ENCODE measurements around the gene NSF.
"Not testable (repeated sequence)": the region's sequence is repeated elsewhere in the genome, so short reads cannot be mapped to it uniquely, and the experiment has no call there.

The NSF gene

DNA sequence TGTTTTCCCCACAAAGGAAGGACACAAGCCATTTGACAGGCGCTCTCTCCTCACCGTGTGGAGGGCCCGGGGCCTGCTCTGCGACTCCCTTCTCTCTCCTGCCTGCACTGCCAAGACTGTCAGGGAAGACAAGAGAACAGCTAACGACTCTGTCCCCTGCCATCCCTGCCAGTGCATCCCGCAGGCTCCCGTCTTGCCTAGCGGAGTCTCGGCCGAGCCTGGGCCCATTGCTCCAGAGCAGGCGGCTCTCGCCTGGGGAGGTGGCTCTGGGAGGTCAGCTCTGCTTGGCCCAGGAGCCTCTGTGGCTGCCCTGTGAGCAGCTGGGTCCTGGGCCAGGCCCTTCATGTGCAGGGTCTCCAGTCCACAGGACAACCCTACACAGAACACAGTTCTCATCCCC lies 175.0 kb downstream of the NSF start:
- no peak for DNase-seq (ENCODE audit: low read depth, low spot score)
- WGBS (ENCODE audit: insufficient coverage, insufficient read length) = no CpG with 5 or more reads among the region's 12 CpGs
- peaks cover 6% of the 10 kb centered on the region for H3K4me1 ChIP-seq (ENCODE audit: control insufficient read depth, insufficient read depth, low read length)
- peaks cover 3% of the 10 kb centered on the region; the same call in 1 of the 2 replicates for H3K36me3 ChIP-seq (ENCODE audit: control insufficient read depth, insufficient read depth, low read length)
- H3K9me3 ChIP-seq (ENCODE audit: control insufficient read depth, insufficient read depth, low read length) = no peaks in the 10 kb centered on the region
- peaks cover 6% of the 10 kb centered on the region for H3K27me3 ChIP-seq (ENCODE audit: control insufficient read depth, insufficient read depth, low read length)
- no peak overlapping the region for H3K4me3 ChIP-seq (ENCODE audit: low read length)
- no peak overlapping the region for H3K27ac ChIP-seq (ENCODE audit: low read length)

DNA sequence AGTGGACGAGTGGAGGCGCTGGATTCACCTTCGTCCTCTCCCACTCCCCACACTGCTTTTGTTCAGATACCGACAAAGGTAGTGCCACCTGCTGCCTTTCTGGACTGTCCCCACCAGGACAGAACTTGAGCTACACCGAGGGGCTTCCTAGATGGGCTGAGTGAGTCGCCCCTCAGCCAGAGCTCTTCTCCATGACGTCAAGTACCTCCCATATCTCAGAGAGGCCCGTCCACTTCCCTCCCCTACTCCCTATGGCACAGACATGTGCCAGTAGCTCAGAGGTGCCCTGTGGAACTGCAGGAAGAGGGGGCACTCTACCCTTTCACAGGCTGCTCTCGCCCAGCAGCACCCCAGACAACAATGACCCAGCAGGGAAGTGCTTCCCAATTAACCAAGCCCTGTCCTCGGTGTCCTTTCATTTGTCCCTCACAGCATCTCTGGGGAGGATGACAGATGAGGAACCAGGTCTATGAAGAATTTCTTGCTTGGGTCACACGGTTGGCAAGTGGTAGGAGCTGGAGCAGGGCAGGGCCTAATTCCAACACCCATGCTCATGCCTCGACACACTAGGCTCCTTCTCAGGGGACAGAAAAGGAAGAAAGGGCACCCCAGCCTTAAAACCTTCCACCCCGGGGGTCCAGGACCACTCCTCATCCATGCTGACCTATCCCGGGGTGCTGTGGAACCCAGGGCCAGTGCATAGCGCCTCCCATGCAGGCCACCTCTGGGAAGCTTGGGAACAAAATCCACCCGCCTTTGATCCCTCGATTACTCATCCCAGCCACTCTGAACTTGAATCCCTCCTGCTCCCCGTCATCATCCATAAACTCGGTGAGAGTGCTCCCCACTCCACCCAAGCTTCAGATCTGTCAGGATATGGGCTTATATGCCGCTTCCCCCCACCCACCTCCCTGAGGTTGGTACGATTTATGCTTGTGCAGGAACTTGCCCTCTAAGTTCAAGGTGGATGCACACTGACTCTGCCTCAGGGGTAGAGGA lies 176.3 kb downstream of the NSF start:
- H3K27me3 ChIP-seq (ENCODE audit: control insufficient read depth, insufficient read depth, low read length) = peaks cover 8% of the 10 kb centered on the region

DNA sequence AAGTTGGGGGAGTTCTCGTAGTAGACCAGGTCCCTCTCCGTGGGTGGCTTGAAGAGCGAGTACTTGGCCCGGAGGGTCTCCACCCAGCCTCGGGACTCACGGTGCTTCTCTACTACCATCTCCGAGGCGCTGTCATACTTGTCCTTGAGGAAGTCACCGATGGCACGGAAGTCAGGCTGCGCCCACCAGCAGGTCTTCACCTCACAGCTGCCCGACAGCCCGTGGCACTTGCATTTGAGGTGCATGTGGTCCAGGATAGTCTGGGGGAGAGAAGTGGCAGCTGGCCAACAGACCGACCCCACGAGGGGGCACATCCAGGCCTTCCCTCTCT lies 178.0 kb downstream of the NSF start:
- H3K9me3 ChIP-seq (ENCODE audit: control insufficient read depth, insufficient read depth, low read length) = no peaks in the 10 kb centered on the region
- H3K36me3 ChIP-seq (ENCODE audit: control insufficient read depth, insufficient read depth, low read length) = peaks cover 3% of the 10 kb centered on the region; the same call in 1 of the 2 replicates
- DNase-seq (ENCODE audit: low read depth, low spot score) = no peak
- peaks cover 14% of the 10 kb centered on the region for H3K4me1 ChIP-seq (ENCODE audit: control insufficient read depth, insufficient read depth, low read length)
- H3K27me3 ChIP-seq (ENCODE audit: control insufficient read depth, insufficient read depth, low read length) = peaks cover 12% of the 10 kb centered on the region
- H3K4me3 ChIP-seq (ENCODE audit: low read length) = no peak overlapping the region
- no peak overlapping the region for H3K27ac ChIP-seq (ENCODE audit: low read length)
- whole genome bisulfite sequencing (ENCODE audit: insufficient coverage, insufficient read length) = no CpG with 5 or more reads among the region's 15 CpGs

More for the DNA sequence above, 176.3 kb downstream of the NSF start:
- Histone ChIP-seq H3K9me3 (ENCODE audit: control insufficient read depth, insufficient read depth, low read length) (no peaks in the 10 kb centered on the region), H3K4me3 (ENCODE audit: low read length) (no peak overlapping the region), H3K4me1 (ENCODE audit: control insufficient read depth, insufficient read depth, low read length) (peaks cover 7% of the 10 kb centered on the region), H3K27ac (ENCODE audit: low read length) (no peak overlapping the region), H3K36me3 (ENCODE audit: control insufficient read depth, insufficient read depth, low read length) (peaks cover 3% of the 10 kb centered on the region; the same call in 1 of the 2 replicates)
- no CpG with 5 or more reads among the region's 21 CpGs for whole genome bisulfite sequencing (ENCODE audit: insufficient coverage, insufficient read length)
- DNase-seq (ENCODE audit: low read depth, low spot score) = no peak

DNA sequence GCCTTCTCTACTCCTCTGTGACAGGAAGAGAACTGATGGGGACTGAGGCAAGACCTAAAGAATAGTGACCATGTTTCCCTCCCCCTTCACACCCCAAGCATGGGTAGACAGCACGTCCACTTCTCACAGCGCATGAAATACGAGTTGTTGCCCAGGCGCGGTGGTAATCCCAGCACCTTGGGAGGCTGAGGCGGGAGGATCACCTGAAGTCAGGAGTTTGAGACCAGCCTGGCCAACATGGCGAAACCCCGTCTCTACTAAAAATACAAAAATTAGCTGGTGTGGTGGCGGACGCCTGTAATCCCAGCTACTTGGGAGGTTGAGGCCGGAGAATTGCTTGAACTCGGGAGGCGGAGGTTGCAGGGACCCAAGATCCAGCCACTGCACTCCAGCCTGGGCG lies 178.4 kb downstream of the NSF start:
- not testable (repeated sequence) for H3K4me3 ChIP-seq (ENCODE audit: low read length); H3K9me3 ChIP-seq (ENCODE audit: control insufficient read depth, insufficient read depth, low read length); DNase-seq (ENCODE audit: low read depth, low spot score); H3K27ac ChIP-seq (ENCODE audit: low read length); H3K36me3 ChIP-seq (ENCODE audit: control insufficient read depth, insufficient read depth, low read length)
- peaks cover 18% of the 10 kb centered on the region for H3K4me1 ChIP-seq (ENCODE audit: control insufficient read depth, insufficient read depth, low read length)
- WGBS (ENCODE audit: insufficient coverage, insufficient read length) = no CpG with 5 or more reads among the region's 14 CpGs
- H3K27me3 ChIP-seq (ENCODE audit: control insufficient read depth, insufficient read depth, low read length) = peaks cover 15% of the 10 kb centered on the region

DNA sequence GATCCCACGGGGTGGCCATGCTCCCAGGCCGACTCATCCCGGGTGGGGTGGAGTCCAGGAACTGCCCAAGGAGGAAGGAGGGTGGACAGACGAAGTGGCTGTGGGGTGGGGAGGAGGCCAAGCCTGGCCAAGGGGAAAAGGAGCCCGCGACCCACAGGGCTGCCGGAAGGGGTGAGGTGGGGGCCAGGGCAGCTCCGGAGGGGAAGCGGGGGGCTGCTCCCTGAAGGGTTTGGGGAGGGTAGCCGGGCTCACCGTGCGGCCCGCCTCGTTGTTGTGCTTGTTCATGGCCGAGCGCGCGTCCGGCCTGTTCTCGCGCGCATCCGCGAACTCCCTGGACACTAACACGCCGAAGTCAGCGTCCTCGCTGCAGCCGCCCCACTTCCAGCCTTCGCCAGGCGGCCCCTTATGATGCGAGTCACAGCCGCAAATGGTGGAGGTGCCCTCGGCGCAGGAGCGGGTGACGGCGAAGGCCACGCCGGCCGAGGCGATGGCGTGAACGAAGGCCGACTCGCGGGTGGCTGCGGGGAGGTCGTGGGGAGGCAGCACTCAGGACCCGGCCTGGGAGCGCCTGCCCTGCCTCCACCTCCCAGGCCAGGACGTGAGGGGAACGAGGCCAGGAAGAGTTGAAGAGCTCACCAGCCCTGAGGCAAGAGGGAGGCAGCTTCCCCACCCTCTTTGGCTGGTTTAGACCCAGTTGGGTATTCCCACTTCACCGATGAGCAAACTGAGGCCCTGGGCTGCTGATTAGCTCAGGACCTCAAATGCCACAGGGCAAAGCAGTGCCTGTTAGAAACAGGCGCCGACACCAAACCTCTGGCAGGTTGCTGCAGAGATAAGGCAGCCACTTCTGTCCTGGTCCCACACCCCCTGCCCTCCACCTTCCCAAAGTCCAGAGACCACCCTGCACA lies 179.3 kb downstream of the NSF start:
- H3K27ac ChIP-seq (ENCODE audit: low read length) = no peak overlapping the region

DNA sequence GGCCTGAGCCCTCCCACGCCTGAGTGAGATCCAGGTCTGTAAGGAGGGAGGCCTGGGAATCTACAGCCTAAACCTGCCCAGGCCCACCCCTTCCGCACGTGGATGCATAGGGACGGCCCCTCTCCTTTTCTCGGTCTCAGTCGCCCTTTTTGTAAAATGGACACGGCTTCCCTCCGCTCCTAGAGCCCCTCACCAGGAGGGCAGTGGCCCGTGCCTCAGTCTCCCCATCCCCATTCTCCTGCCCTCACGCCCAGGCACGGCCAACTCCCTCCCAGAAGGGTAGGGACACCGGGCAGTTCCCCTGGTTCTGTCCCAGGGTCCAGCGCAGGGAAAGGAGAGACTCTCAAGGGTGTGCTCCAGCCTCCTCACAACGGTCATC lies 180.0 kb downstream of the NSF start:
- no peak for DNase-seq (ENCODE audit: low read depth, low spot score)
- no peak overlapping the region for H3K4me3 ChIP-seq (ENCODE audit: low read length)
- H3K4me1 ChIP-seq (ENCODE audit: control insufficient read depth, insufficient read depth, low read length) = peaks cover 21% of the 10 kb centered on the region
- WGBS (ENCODE audit: insufficient coverage, insufficient read length) = no CpG with 5 or more reads among the region's 14 CpGs
- peaks cover 25% of the 10 kb centered on the region for H3K27me3 ChIP-seq (ENCODE audit: control insufficient read depth, insufficient read depth, low read length)
- H3K27ac ChIP-seq (ENCODE audit: low read length) = no peak overlapping the region
- no peaks in the 10 kb centered on the region for H3K9me3 ChIP-seq (ENCODE audit: control insufficient read depth, insufficient read depth, low read length)
- peaks cover 3% of the 10 kb centered on the region; the same call in 1 of the 2 replicates for H3K36me3 ChIP-seq (ENCODE audit: control insufficient read depth, insufficient read depth, low read length)

More for the DNA sequence above, 179.3 kb downstream of the NSF start:
- no CpG with 5 or more reads among the region's 56 CpGs for WGBS (ENCODE audit: insufficient coverage, insufficient read length)
- peaks cover 21% of the 10 kb centered on the region for H3K4me1 ChIP-seq (ENCODE audit: control insufficient read depth, insufficient read depth, low read length)
- DNase-seq (ENCODE audit: low read depth, low spot score) = no peak
- no peak overlapping the region for H3K4me3 ChIP-seq (ENCODE audit: low read length)
- no peaks in the 10 kb centered on the region for H3K9me3 ChIP-seq (ENCODE audit: control insufficient read depth, insufficient read depth, low read length)
- peaks cover 22% of the 10 kb centered on the region for H3K27me3 ChIP-seq (ENCODE audit: control insufficient read depth, insufficient read depth, low read length)
- peaks cover 3% of the 10 kb centered on the region; the same call in 1 of the 2 replicates for H3K36me3 ChIP-seq (ENCODE audit: control insufficient read depth, insufficient read depth, low read length)

DNA sequence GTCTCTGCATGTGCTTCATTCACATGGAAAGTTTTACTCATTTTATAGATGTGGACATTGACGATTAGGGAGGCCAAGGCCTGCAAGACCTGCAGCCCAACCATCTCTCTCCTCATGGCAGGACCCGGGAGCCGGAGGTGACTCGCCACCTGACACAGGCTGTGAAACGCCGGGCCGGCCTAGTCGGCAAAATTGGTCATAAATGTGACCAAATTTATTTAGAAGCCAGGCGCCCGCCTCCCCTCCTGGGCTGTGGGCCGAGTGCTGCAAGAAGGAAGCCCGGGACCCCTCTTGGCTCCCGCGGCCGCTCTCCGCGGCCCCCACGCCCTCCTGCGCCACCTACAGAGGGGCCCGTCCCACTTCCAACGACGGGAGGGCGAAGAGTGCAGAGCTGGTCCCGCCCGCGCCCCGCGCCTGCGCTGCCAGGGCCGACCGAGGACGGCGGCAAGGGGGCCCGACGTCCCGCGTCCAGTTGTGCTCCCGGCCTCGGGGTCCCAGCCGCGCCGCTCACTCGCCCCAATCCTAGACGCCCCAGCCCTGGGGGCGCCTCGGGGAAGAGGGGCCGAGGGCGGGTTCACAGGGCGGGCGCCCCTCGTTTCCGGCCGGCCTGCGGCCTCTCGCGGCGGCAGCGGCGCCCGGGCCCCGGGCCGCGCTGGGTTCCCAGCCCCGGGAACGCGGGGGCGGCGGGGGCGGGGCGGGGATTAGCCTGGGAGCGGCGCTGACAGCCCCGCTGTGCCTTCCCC lies 180.5 kb downstream of the NSF start:
- Histone ChIP-seq H3K4me3 (ENCODE audit: low read length) (peak overlapping the region; percentile 25; the same call in 1 of the 2 replicates), H3K27me3 (ENCODE audit: control insufficient read depth, insufficient read depth, low read length) (peaks cover 25% of the 10 kb centered on the region), H3K27ac (ENCODE audit: low read length) (no peak overlapping the region), H3K9me3 (ENCODE audit: control insufficient read depth, insufficient read depth, low read length) (no peaks in the 10 kb centered on the region), H3K4me1 (ENCODE audit: control insufficient read depth, insufficient read depth, low read length) (peaks cover 21% of the 10 kb centered on the region), H3K36me3 (ENCODE audit: control insufficient read depth, insufficient read depth, low read length) (peaks cover 3% of the 10 kb centered on the region; the same call in 1 of the 2 replicates)
- no peak for DNase-seq (ENCODE audit: low read depth, low spot score)
- WGBS (ENCODE audit: insufficient coverage, insufficient read length) = no CpG with 5 or more reads among the region's 73 CpGs

DNA sequence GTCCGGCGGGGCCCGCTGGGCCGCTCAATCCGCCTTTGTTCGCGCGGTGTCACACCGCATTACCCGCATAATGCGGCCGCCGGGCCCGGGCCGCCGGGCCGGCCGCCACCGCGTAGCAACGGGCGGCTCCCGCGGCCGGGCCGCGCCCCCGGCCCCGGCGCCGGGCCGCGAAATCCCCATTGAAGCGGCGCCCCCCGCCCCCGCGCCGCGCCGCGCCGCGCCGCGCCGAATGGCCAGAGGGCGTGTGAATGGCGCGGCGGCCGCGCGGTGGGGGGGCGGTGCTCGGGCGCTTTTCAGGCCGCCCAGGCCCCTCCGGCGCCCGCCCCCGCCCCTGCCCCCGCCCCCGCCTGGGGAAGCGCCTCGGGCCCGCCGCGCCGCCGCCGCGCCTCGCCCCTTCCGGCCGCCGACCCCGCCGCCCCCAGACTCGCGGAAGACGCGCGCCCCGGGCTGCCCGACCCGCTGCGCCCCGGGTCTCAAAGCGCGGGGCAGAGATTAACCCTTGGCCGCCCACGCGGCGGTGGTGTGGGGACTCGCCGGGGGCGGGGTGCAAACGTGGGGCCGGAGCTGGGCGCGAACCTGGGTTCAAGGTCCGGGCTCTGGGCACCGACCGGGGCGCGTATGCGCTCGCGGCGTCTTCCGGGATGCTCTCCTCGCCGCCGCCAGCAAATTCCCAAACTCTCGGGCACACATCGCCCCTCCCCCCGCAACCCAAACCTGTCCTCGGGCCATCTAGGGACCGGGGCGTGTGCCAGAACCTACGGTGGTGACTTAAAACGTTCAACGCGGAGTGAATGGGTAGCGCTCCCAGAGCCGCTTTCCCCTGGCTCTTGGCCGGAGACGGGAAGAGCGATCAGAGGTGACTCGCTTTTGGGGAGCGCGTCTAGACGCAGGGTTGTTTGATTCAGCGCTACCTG lies 181.3 kb downstream of the NSF start:
- no peak overlapping the region for H3K27ac ChIP-seq (ENCODE audit: low read length)
- no peaks in the 10 kb centered on the region for H3K9me3 ChIP-seq (ENCODE audit: control insufficient read depth, insufficient read depth, low read length)
- WGBS (ENCODE audit: insufficient coverage, insufficient read length) = no CpG with 5 or more reads among the region's 135 CpGs
- peaks cover 3% of the 10 kb centered on the region; the same call in 1 of the 2 replicates for H3K36me3 ChIP-seq (ENCODE audit: control insufficient read depth, insufficient read depth, low read length)
- DNase-seq (ENCODE audit: low read depth, low spot score) = no peak
- H3K27me3 ChIP-seq (ENCODE audit: control insufficient read depth, insufficient read depth, low read length) = peaks cover 25% of the 10 kb centered on the region
- peaks cover 21% of the 10 kb centered on the region for H3K4me1 ChIP-seq (ENCODE audit: control insufficient read depth, insufficient read depth, low read length)
- peak overlapping the region; percentile 37; the same call in 1 of the 2 replicates for H3K4me3 ChIP-seq (ENCODE audit: low read length)

DNA sequence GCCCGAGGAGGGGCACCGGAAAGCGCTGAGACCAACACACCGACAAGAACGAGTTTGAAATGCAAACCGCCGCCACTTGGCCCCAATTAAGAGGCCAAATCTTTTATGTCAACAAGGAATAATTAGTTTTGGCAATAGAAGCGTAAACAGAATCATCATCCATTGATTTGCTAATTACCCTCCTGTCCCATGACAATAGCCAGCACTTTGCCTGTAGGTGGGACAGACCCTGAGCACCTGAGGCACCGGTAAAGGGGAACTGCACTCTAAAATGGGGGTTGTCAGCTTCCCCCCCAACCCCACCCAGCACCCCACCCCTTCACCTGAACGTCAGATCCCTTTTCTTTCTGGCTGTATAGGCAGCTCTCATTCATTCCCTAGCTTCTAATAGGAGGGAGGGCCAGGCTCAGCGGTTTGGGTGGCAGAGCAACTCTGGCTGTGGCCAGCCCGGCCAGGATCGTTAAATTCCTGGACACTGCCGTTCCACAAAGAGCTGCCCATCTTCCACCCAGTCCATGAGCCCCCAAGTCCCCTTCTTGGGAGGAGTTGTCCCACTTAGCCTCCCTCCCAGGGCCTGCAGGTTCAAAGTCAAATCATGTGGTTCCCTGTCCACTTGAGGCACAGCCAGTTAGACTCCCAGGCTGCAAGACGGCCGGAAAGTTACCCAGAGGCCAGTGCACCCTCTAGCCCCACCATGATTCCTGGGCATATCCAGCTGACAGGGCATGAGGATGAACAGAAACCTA lies 182.2 kb downstream of the NSF start:
- no peak overlapping the region for H3K27ac ChIP-seq (ENCODE audit: low read length)
- no peak overlapping the region; the same call in 1 of the 2 replicates for H3K4me3 ChIP-seq (ENCODE audit: low read length)
- H3K36me3 ChIP-seq (ENCODE audit: control insufficient read depth, insufficient read depth, low read length) = peaks cover 3% of the 10 kb centered on the region; the same call in 1 of the 2 replicates
- H3K9me3 ChIP-seq (ENCODE audit: control insufficient read depth, insufficient read depth, low read length) = no peaks in the 10 kb centered on the region
- no CpG with 5 or more reads among the region's 16 CpGs for WGBS (ENCODE audit: insufficient coverage, insufficient read length)
- peaks cover 21% of the 10 kb centered on the region for H3K4me1 ChIP-seq (ENCODE audit: control insufficient read depth, insufficient read depth, low read length)
- peak; percentile 85 for DNase-seq (ENCODE audit: low read depth, low spot score)
- H3K27me3 ChIP-seq (ENCODE audit: control insufficient read depth, insufficient read depth, low read length) = peaks cover 25% of the 10 kb centered on the region

All from iPS DF 6.9 (cell line).